Endothelial cell (in vitro differentiated cells): ENCODE results near the gene GOLGA8J. TPM values are rescaled to one million over a fixed set of nuclear protein-coding genes. Genes with fewer than 3 reads are reported as not detected.
"Not testable (repeated sequence)": the region's sequence is repeated elsewhere in the genome, so short reads cannot be mapped to it uniquely, and the experiment has no call there.

Source experiments
- DNase-seq: peaks from one replicate; pipeline ENCODE4 v3.0.0; 2021; ENCODE audit warnings: low spot score
- H3K27ac Mint-ChIP-seq: one replicate; pipeline ENCODE4 v1.8.0; 2021; ENCODE audit warnings: mixed read lengths, inconsistent platforms; ENCODE audit not compliant: unreplicated experiment
- H3K27me3 Mint-ChIP-seq: one replicate; pipeline ENCODE4 v1.8.0; 2021; ENCODE audit warnings: mild to moderate bottlenecking, moderate library complexity, mixed read lengths, inconsistent platforms; ENCODE audit not compliant: unreplicated experiment
- H3K36me3 Mint-ChIP-seq: one replicate; pipeline ENCODE4 v1.8.0; 2021; ENCODE audit warnings: mild to moderate bottlenecking, low read depth, mixed read lengths, inconsistent platforms; ENCODE audit not compliant: unreplicated experiment
- H3K4me1 Mint-ChIP-seq: one replicate; pipeline ENCODE4 v1.8.0; 2021; ENCODE audit warnings: mild to moderate bottlenecking, mixed read lengths, inconsistent platforms; ENCODE audit not compliant: unreplicated experiment
- H3K4me3 Mint-ChIP-seq: one replicate; pipeline ENCODE4 v1.8.0; 2021; ENCODE audit warnings: mild to moderate bottlenecking, mixed read lengths, inconsistent platforms; ENCODE audit not compliant: unreplicated experiment
- H3K9me3 Mint-ChIP-seq: one replicate; pipeline ENCODE4 v1.8.0; 2021; ENCODE audit warnings: mixed read lengths, inconsistent platforms; ENCODE audit not compliant: unreplicated experiment
- total RNA-seq: library from RNA; stranded (reverse); fragmentation: NEBNext Ultra II Directional; extraction: Animal tissue kit (Norgen Biotek cat#: 25700); gene quantifications from one replicate; pipeline ENCODE4 v1.2.1, GENCODE V29; 2021; ENCODE audit not compliant: unreplicated experiment

GOLGA8J gene
- total RNA-seq, 1 donor from 2014 or later = not detected

DNA sequence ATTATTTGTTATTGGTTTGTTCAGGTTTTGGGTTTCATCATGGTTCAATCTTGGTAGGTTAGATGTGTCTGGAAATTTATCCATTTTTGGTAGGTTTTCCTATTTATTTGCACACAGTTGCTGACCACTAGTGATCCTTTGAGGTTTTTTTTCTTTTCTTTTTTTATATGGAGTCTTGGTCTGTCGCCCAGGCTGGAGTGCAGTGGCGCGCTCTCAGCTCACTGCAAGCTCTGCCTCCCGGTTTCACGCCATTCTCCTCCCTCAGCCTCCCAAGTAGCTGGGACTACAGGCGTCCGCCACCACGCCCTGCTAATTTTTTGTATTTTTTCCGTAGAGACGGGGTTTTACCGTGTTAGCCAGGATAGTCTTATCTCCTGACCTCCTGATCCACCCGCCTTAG is 20.1 kb downstream of the GOLGA8J start:
- H3K27me3 Mint-ChIP-seq, H3K9me3 Mint-ChIP-seq, H3K4me1 Mint-ChIP-seq, H3K27ac Mint-ChIP-seq, H3K4me3 Mint-ChIP-seq, H3K36me3 Mint-ChIP-seq, DNase-seq: not testable (repeated sequence)

- not testable (repeated sequence) for H3K4me1 Mint-ChIP-seq, DNase-seq, H3K9me3 Mint-ChIP-seq, H3K27me3 Mint-ChIP-seq, H3K27ac Mint-ChIP-seq, H3K36me3 Mint-ChIP-seq, H3K4me3 Mint-ChIP-seq
Measured at GRCh38 chr15:30103941-30104507, 21.3 kb downstream of the GOLGA8J start.

- H3K9me3 Mint-ChIP-seq, H3K27ac Mint-ChIP-seq, DNase-seq, H3K36me3 Mint-ChIP-seq, H3K4me1 Mint-ChIP-seq, H3K4me3 Mint-ChIP-seq, H3K27me3 Mint-ChIP-seq: not testable (repeated sequence)
Measured at GRCh38 chr15:30110591-30110990, 27.8 kb downstream of the GOLGA8J start.

GRCh38 chr15:30130066-30130465 is 47.3 kb downstream of the GOLGA8J start:
- DNase-seq, H3K4me3 Mint-ChIP-seq, H3K27ac Mint-ChIP-seq, H3K9me3 Mint-ChIP-seq, H3K36me3 Mint-ChIP-seq, H3K27me3 Mint-ChIP-seq, H3K4me1 Mint-ChIP-seq: not testable (repeated sequence)

DNA sequence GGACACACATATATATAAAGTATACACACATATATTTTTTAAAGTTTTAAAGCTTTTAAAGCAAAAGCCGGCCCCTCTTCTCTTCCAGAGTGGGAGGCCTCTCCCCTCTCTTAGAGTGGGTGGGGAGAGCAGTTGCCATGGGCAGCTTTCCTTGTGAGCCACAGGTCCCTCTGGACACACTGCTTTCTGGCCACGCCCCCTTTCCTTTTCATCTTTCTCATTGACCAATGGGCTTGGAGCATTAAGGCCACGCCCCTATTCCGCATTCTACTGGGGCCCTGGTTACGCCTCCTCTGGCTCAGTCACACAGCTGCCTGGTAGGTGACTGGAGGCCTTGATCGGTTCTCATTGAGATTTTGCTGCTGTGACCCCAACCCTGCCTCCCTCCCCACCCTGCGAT is 52.0 kb downstream of the GOLGA8J start, which contains the start of gene GOLGA8T:
GOLGA8T (plus strand) TSS at position 301 of the 400 bp plus-strand sequence; CDS start at position 399, 98 bp downstream.
- H3K4me1 Mint-ChIP-seq, H3K36me3 Mint-ChIP-seq, DNase-seq, H3K4me3 Mint-ChIP-seq, H3K27ac Mint-ChIP-seq, H3K9me3 Mint-ChIP-seq, H3K27me3 Mint-ChIP-seq: not testable (repeated sequence)

Other genes with a start within 250 kb of the GOLGA8J start
- 0.41 TPM for gene GOLGA8T, start 52.1 kb downstream of the GOLGA8J start, total RNA-seq